CD8-positive, alpha-beta memory T cell (primary cell): ENCODE measurements around the gene PPIH. TPM values are rescaled to one million over a fixed set of nuclear protein-coding genes. Genes with fewer than 3 reads are reported as not detected.

ENCODE experiments used
- CTCF ChIA-PET: fragments of 350-600 bp; sonication (Branson Sonifier 250); formaldehyde crosslinking; loops from one replicate; lab custom pipeline; 2021; ENCODE audit warnings: antibody characterized with exemption; lab: Charles Lee
- POLR2A ChIA-PET: fragments of 350-600 bp; sonication (Branson Sonifier 250); formaldehyde crosslinking; loops from one replicate; lab custom pipeline; 2021; ENCODE audit warnings: antibody characterized with exemption; lab: Charles Lee
- DNase-seq, 5 donors: peaks; one replicate each; pipeline versions ENCODE4 v3.0.0 to v3.0.0-alpha.2; 2020 to 2022; ENCODE audit warnings: mixed read lengths in 1 of 5
- H3K27ac ChIP-seq: one replicate; pipeline ENCODE4 v1.7.0; 2013; ENCODE audit warnings: low read depth, mild to moderate bottlenecking, low read length, moderate library complexity
- H3K27me3 ChIP-seq: 2 replicates; pipeline ENCODE4 v1.7.0; 2013; ENCODE audit warnings: low read length, mild to moderate bottlenecking; ENCODE audit not compliant: insufficient read depth, poor library complexity, severe bottlenecking
- H3K36me3 ChIP-seq: 2 replicates; pipeline ENCODE4 v1.7.0; 2013; ENCODE audit warnings: mild to moderate bottlenecking, low read length, moderate library complexity; ENCODE audit not compliant: insufficient read depth
- H3K4me1 ChIP-seq: 2 replicates; pipeline ENCODE4 v1.7.0; 2013; ENCODE audit warnings: mild to moderate bottlenecking, low read length, moderate library complexity; ENCODE audit not compliant: insufficient read depth
- H3K4me3 ChIP-seq: 2 replicates; pipeline ENCODE4 v1.7.0; 2013; ENCODE audit warnings: mild to moderate bottlenecking, low read length
- H3K9me3 ChIP-seq: 2 replicates; pipeline ENCODE4 v1.7.0; 2013; ENCODE audit warnings: mild to moderate bottlenecking, low read length
- H3K27ac Mint-ChIP-seq, 8 donors: one replicate each; pipeline ENCODE4 v1.8.0; 2020 to 2021; ENCODE audit warnings: mixed read lengths in 8 of 8, mild to moderate bottlenecking in 6 of 8, inconsistent platforms in 3 of 8, moderate library complexity in 3 of 8
- H3K27me3 Mint-ChIP-seq, 2 donors: one replicate each; pipeline ENCODE4 v1.8.0; 2020 to 2021; ENCODE audit warnings: mixed read lengths in 2 of 2, mild to moderate bottlenecking in 1 of 2, moderate library complexity in 1 of 2
- H3K36me3 Mint-ChIP-seq, 3 donors: one replicate each; pipeline ENCODE4 v1.8.0; 2020 to 2021; ENCODE audit warnings: mixed read lengths in 3 of 3, inconsistent platforms in 1 of 3, mild to moderate bottlenecking in 1 of 3
- H3K4me1 Mint-ChIP-seq, 3 donors: one replicate each; pipeline ENCODE4 v1.8.0; 2020 to 2021; ENCODE audit warnings: mixed read lengths in 3 of 3, inconsistent platforms in 1 of 3, mild to moderate bottlenecking in 1 of 3
- H3K4me3 Mint-ChIP-seq, 7 donors: one replicate each; pipeline ENCODE4 v1.8.0; 2020 to 2021; ENCODE audit warnings: mixed read lengths in 7 of 7, mild to moderate bottlenecking in 6 of 7, moderate library complexity in 4 of 7, inconsistent platforms in 2 of 7
- H3K9me3 Mint-ChIP-seq, 5 donors: one replicate each; pipeline ENCODE4 v1.8.0; 2020 to 2022; ENCODE audit warnings: mixed read lengths in 5 of 5, mild to moderate bottlenecking in 3 of 5, moderate library complexity in 2 of 5, inconsistent platforms in 1 of 5
- polyA plus RNA-seq: library from polyadenylated mRNA; unstranded; fragments of 300-500 nt; fragmentation: Illumina TruSeq; gene quantifications from one replicate; pipeline ENCODE4 v1.2.3, GENCODE V29; 2021
- total RNA-seq, 2 experiments: library from RNA; stranded (reverse); gene quantifications; one replicate each; pipeline ENCODE4 v1.2.3, GENCODE V29; 2021

The PPIH gene
- total and polyA plus RNA-seq, 3 experiments from 2014 or later: 82.0 to 117 (median 95.9) TPM

DNA sequence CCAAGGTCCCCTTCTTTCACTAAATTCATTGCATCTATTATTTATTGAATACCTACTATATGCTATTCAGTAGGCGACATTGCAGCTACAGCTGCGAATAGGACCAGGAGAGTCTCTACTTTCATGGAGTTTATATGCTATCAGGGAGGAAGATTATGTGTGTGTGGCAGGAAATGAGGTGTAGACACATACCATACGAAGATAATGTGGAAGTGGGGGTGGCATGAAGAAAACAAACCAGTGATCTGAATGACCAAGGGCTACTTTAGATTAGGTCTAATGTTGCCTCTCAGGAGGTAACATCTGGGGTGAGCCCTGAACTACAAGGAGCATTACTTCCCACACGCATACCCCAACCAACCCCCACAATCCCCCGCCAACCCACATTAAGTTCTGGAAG, 1.0 kb upstream of the PPIH start:
- Mint-ChIP-seq H3K4me1 (peaks cover 35 to 47% (median 46%) of the 10 kb centered on the region in 3 donors), H3K36me3 (peaks cover 0 to 34% (median 6%) of the 10 kb centered on the region in 3 donors), H3K9me3 (no peaks in the 10 kb centered on the region), H3K4me3 (peak overlapping the region; percentile 93 to 99 (median 98)), H3K27ac (peak overlapping the region; percentile 88 to 98 (median 95)), H3K27me3 (no peaks in the 10 kb centered on the region)
- DNase-seq: no peak
- H3K27ac ChIP-seq: peak overlapping the region; percentile 81
- peaks cover 12% of the 10 kb centered on the region for H3K36me3 ChIP-seq
- H3K4me1 ChIP-seq: peaks cover 22% of the 10 kb centered on the region
- H3K4me3 ChIP-seq: peak overlapping the region; percentile 92
- no peaks in the 10 kb centered on the region for H3K27me3 ChIP-seq
- CTCF ChIA-PET: interaction anchor here (0.9 to 1.9 kb wide), 4 partner anchors 23 to 312 kb away, joined by 3 to 12 read pairs (median 8); partner anchors contain the start of genes C1orf50, P3H1 and YBX1
- H3K9me3 ChIP-seq: no peaks in the 10 kb centered on the region
- POLR2A ChIA-PET: interaction anchor here (0.6 to 2.2 kb wide), 3 partner anchors 25 to 154 kb away, joined by 4 to 43 read pairs (median 12); partner anchors contain the start of genes C1orf50, P3H1 and YBX1

DNA sequence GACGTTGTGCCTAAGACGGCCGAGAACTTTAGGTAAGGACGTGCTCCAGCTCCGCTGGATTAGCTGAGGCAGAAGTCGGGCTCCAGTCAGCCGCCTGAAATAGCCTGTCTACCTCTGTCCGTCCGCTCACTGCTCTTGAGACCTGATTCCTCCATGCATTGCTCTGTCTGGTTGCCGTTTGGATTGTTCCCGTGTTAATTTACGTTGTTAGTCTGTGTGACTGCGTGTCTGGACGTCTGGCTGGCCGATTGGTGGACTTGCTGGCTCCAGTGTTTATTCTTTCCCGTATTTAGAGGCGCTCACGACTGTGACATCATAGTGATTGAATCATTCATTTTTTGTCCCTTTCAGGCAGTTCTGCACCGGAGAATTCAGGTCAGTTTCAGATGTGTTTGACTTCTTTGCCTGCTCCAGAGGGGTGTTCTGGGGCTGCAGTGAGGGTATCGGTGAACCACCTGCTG, 684 bp downstream of the PPIH start:
- Mint-ChIP-seq H3K36me3 (peaks cover 0 to 42% (median 8%) of the 10 kb centered on the region in 3 donors), H3K4me1 (peaks cover 35 to 47% (median 46%) of the 10 kb centered on the region in 3 donors), H3K4me3 (peak overlapping the region; percentile 93 to 99 (median 98)), H3K27me3 (no peaks in the 10 kb centered on the region), H3K9me3 (no peaks in the 10 kb centered on the region), H3K27ac (peak overlapping the region; percentile 88 to 98 (median 95))
- peaks cover 22% of the 10 kb centered on the region for H3K4me1 ChIP-seq
- peak overlapping the region; percentile 92 for H3K4me3 ChIP-seq
- H3K27ac ChIP-seq: peak overlapping the region; percentile 81
- POLR2A ChIA-PET: interaction anchor here (0.9 to 2.2 kb wide), 4 partner anchors 20 to 339 kb away, joined by 3 to 43 read pairs (median 3); partner anchors contain the start of gene YBX1
- H3K27me3 ChIP-seq: no peaks in the 10 kb centered on the region
- no peak for DNase-seq
- peaks cover 15% of the 10 kb centered on the region for H3K36me3 ChIP-seq
- H3K9me3 ChIP-seq: no peaks in the 10 kb centered on the region
- CTCF ChIA-PET: interaction anchor here (1.4 to 1.9 kb wide), 3 partner anchors 24 to 108 kb away, joined by 4 to 12 read pairs (median 12); partner anchors contain the start of genes C1orf50, P3H1 and YBX1

DNA sequence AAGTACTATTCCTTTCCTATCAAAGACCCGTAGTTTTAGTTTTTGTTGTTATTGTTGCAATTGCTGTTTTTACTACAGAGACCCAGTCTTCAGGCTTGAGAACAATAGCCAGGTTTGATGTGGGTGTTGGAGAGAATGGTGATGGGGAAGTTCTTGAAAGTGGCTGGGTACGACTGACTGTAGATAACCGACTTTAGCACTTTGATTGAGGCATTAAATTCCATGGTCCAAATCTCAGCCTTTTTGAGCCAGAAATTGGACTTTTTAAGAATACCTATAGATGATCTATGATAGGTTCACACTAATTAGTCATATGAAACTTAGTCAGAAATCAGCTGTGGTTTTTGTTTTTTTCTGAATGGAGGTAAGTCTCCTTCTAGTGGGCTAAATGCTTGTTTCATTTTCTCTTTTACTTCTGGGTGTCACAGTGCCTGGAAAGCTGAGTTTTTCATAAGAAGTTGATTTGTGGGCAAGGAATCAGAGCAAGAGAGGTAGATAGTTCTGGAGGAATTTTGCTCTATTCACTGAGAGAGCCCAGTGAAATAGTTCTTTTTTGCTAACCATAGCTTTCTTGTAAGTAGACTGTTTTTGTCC, 2.8 kb downstream of the PPIH start:
- CTCF ChIA-PET: no interaction called here
- peaks cover 0 to 62% (median 11%) of the 10 kb centered on the region in 3 donors for H3K36me3 Mint-ChIP-seq
- peak overlapping the region in 5 of 8 donors; percentile 23 to 95 (median 64) for H3K27ac Mint-ChIP-seq

DNA sequence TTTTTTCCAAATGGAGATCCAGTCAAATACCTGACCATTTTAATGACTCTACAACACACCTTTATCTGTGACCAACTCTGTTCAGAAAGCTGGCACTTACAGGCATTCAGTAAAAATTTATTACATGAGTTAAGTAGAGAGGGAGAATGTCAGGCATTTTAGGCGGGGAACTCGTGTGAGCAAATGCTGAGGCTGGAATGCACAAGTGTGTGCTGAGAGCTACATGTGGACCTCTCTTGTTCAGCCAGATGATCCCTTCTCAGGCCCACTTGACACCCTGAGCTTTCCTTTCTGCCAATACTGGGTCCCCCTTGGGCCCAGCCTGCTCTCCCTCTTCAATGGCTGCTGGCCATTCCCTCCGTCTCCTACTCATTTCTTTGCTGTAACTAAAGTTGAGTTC, 11.7 kb downstream of the PPIH start:
- H3K9me3 ChIP-seq: no peaks in the 10 kb centered on the region
- no peak for DNase-seq
- peaks cover 0 to 74% (median 25%) of the 10 kb centered on the region in 3 donors for H3K36me3 Mint-ChIP-seq
- H3K4me1 ChIP-seq: no peaks in the 10 kb centered on the region
- H3K4me3 Mint-ChIP-seq: no peak overlapping the region
- ChIA-PET POLR2A (interaction anchor here (1.2 kb wide), 1 partner anchor 12 kb away, joined by 4 read pairs; the partner anchor contains the start of gene YBX1), CTCF (no interaction called here)
- H3K4me3 ChIP-seq: no peak overlapping the region
- no peaks in the 10 kb centered on the region for H3K27me3 ChIP-seq
- H3K36me3 ChIP-seq: peaks cover 32% of the 10 kb centered on the region
- no peak overlapping the region for H3K27ac Mint-ChIP-seq
- H3K4me1 Mint-ChIP-seq: peaks cover 0 to 3% (median 0%) of the 10 kb centered on the region in 3 donors
- no peak overlapping the region for H3K27ac ChIP-seq
- H3K9me3 Mint-ChIP-seq: no peaks in the 10 kb centered on the region
- no peaks in the 10 kb centered on the region for H3K27me3 Mint-ChIP-seq

More for the DNA sequence above, 2.8 kb downstream of the PPIH start:
- Histone ChIP-seq H3K9me3 (no peaks in the 10 kb centered on the region), H3K4me3 (no peak overlapping the region), H3K36me3 (peaks cover 30% of the 10 kb centered on the region), H3K27ac (no peak overlapping the region), H3K4me1 (peaks cover 22% of the 10 kb centered on the region), H3K27me3 (no peaks in the 10 kb centered on the region)
- no peak for DNase-seq
- POLR2A ChIA-PET: no interaction called here
- no peaks in the 10 kb centered on the region for H3K27me3 Mint-ChIP-seq
- peaks cover 35 to 47% (median 46%) of the 10 kb centered on the region in 3 donors for H3K4me1 Mint-ChIP-seq
- H3K4me3 Mint-ChIP-seq: peak overlapping the region in 5 of 7 donors; percentile 1 to 80 (median 26)
- H3K9me3 Mint-ChIP-seq: no peaks in the 10 kb centered on the region

DNA sequence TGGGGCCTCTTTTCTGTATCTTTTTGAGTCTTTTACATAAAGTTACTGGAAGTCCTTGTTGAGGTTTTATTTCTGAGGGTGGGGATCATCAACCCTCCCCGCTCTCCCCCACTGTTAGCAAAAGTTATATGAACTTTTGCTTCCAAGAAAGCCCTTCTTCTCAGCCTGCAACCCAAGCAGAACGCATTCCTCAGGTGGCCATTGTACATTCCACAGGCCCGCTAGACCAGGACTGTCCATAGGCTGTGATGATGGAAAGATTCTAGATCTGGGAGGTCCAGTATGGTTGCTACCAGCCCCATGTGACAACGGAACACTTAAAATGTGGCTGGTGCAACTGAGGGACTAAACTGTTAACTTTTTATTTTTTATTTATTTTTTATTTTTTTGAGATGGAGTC, 12.2 kb downstream of the PPIH start:
- CTCF ChIA-PET: no interaction called here
- H3K36me3 Mint-ChIP-seq: peaks cover 0 to 74% (median 25%) of the 10 kb centered on the region in 3 donors

DNA sequence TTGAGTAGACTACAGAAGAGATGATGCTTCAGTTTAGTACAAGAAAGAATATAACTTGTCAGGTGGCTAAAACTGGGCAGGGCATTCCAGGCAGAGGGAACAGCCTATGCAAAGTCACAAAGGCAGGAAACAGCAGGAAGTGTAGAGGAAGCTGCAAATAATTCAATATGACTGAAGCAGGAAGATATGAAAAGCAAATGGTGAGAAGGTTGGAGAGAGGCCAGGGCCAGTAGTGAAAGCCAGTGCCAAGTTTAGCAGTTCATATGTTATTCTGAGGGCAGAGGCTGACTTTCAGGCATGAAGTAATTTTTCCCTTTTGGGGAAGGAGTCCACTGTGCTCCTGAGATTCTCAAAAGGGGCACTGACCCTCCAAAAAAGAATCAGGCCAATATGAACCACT, 16.0 kb downstream of the PPIH start:
- peak overlapping the region in 1 of 7 donors; percentile 29 for H3K4me3 Mint-ChIP-seq
- Histone ChIP-seq H3K4me1 (no peaks in the 10 kb centered on the region), H3K27ac (no peak overlapping the region), H3K27me3 (no peaks in the 10 kb centered on the region), H3K4me3 (no peak overlapping the region), H3K9me3 (no peaks in the 10 kb centered on the region), H3K36me3 (no peaks in the 10 kb centered on the region)
- no peak for DNase-seq
- peak overlapping the region in 2 of 8 donors; percentile 6 to 54 for H3K27ac Mint-ChIP-seq
- POLR2A ChIA-PET: no interaction called here
- peaks cover 0 to 4% (median 3%) of the 10 kb centered on the region in 3 donors for H3K4me1 Mint-ChIP-seq
- peaks cover 0 to 52% (median 6%) of the 10 kb centered on the region in 3 donors for H3K36me3 Mint-ChIP-seq
- CTCF ChIA-PET: no interaction called here
- no peaks in the 10 kb centered on the region for H3K27me3 Mint-ChIP-seq
- H3K9me3 Mint-ChIP-seq: no peaks in the 10 kb centered on the region

More for the DNA sequence above, 12.2 kb downstream of the PPIH start:
- Histone ChIP-seq H3K9me3 (no peaks in the 10 kb centered on the region), H3K36me3 (peaks cover 29% of the 10 kb centered on the region), H3K4me3 (no peak overlapping the region), H3K27ac (no peak overlapping the region), H3K27me3 (no peaks in the 10 kb centered on the region), H3K4me1 (no peaks in the 10 kb centered on the region)
- no peaks in the 10 kb centered on the region for H3K27me3 Mint-ChIP-seq
- no peak overlapping the region for H3K4me3 Mint-ChIP-seq
- DNase-seq: no peak
- H3K9me3 Mint-ChIP-seq: no peaks in the 10 kb centered on the region
- peaks cover 0 to 3% (median 0%) of the 10 kb centered on the region in 3 donors for H3K4me1 Mint-ChIP-seq
- POLR2A ChIA-PET: no interaction called here
- no peak overlapping the region for H3K27ac Mint-ChIP-seq

DNA sequence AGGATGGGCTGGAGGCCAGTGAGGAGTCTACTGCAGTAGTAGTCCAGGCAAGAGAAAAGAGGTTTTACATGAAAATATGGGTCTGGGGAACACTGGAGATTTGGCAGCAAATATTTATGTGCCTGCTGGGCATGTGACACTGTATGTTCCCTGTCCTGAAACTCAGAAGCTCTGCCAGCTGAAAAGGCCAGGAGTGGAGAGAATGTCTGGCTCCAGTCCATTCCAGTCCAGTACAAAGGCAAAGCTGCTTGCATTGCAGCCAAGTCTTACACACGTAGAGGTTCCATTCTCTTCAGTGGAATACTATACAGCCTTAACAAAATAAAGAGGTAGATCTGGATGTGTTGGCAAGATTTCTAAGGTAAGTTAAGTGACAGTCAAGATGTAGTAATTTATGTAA, 16.5 kb downstream of the PPIH start:
- no peaks in the 10 kb centered on the region for H3K27me3 Mint-ChIP-seq
- Histone ChIP-seq H3K36me3 (no peaks in the 10 kb centered on the region), H3K9me3 (no peaks in the 10 kb centered on the region), H3K27me3 (no peaks in the 10 kb centered on the region), H3K27ac (no peak overlapping the region), H3K4me3 (no peak overlapping the region), H3K4me1 (no peaks in the 10 kb centered on the region)
- no peak overlapping the region for H3K4me3 Mint-ChIP-seq
- CTCF ChIA-PET: no interaction called here
- peaks cover under 1 to 4% (median 3%) of the 10 kb centered on the region in 3 donors for H3K4me1 Mint-ChIP-seq
- H3K27ac Mint-ChIP-seq: peak overlapping the region in 1 of 8 donors; percentile 55
- POLR2A ChIA-PET: no interaction called here
- peaks cover 0 to 50% (median 6%) of the 10 kb centered on the region in 3 donors for H3K36me3 Mint-ChIP-seq
- no peak for DNase-seq
- no peaks in the 10 kb centered on the region for H3K9me3 Mint-ChIP-seq

DNA sequence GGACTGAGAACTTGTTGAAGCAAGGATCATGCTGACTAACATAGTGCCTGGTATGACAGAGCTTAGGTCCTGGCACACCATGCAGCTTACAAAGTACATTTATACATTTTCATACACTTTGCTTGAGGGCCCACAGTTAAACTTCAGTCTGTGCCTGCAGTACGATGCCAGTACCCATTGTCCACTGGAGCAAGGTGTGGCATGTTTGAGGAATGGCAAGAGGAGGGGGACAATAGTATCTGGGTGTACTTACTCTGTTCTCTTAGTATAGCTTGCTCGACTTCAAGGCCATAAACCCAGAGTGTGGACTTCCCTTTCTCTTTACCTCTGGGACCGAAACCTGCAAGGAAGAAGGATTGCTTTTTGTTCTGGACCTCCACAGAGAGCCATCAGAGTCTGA, 17.2 kb downstream of the PPIH start:
- no peaks in the 10 kb centered on the region for H3K9me3 Mint-ChIP-seq
- DNase-seq: no peak
- H3K4me1 ChIP-seq: peaks cover 5% of the 10 kb centered on the region
- ChIA-PET POLR2A (no interaction called here), CTCF (no interaction called here)
- H3K9me3 ChIP-seq: no peaks in the 10 kb centered on the region
- H3K27ac Mint-ChIP-seq: peak overlapping the region in 1 of 8 donors; percentile 55
- H3K4me1 Mint-ChIP-seq: peaks cover 6 to 12% (median 8%) of the 10 kb centered on the region in 3 donors
- no peak overlapping the region for H3K27ac ChIP-seq
- no peak overlapping the region for H3K4me3 ChIP-seq
- H3K36me3 ChIP-seq: no peaks in the 10 kb centered on the region
- no peak overlapping the region for H3K4me3 Mint-ChIP-seq
- H3K27me3 ChIP-seq: no peaks in the 10 kb centered on the region
- H3K27me3 Mint-ChIP-seq: no peaks in the 10 kb centered on the region
- H3K36me3 Mint-ChIP-seq: peaks cover 0 to 42% (median 5%) of the 10 kb centered on the region in 3 donors
